Immature natural killer cell (primary cell): ENCODE data around the gene TMCC1. TPM values are rescaled to one million over a fixed set of nuclear protein-coding genes. Genes with fewer than 3 reads are reported as not detected.
"Not testable (repeated sequence)": the region's sequence is repeated elsewhere in the genome, so short reads cannot be mapped to it uniquely, and the experiment has no call there.

Experiments
- DNase-seq, 3 donors: peaks; one replicate each; pipeline ENCODE4 v3.0.0; 2022; ENCODE audit warnings: mixed read lengths in 1 of 3
- H3K27ac Mint-ChIP-seq, 6 donors: one replicate each; pipeline ENCODE4 v1.8.0; 2020; ENCODE audit warnings: mixed read lengths in 6 of 6, mild to moderate bottlenecking in 5 of 6, inconsistent platforms in 4 of 6, moderate library complexity in 3 of 6
- H3K27me3 Mint-ChIP-seq, 3 donors: one replicate each; pipeline ENCODE4 v1.8.0; 2020 to 2021; ENCODE audit warnings: low read depth in 3 of 3, mild to moderate bottlenecking in 3 of 3, mixed read lengths in 3 of 3, moderate library complexity in 3 of 3, inconsistent platforms in 1 of 3
- H3K36me3 Mint-ChIP-seq, 3 donors: one replicate each; pipeline ENCODE4 v1.8.0; 2020; ENCODE audit warnings: mixed read lengths in 3 of 3, inconsistent platforms in 2 of 3, mild to moderate bottlenecking in 2 of 3
- H3K4me1 Mint-ChIP-seq, 2 donors: one replicate each; pipeline ENCODE4 v1.8.0; 2020; ENCODE audit warnings: inconsistent platforms in 2 of 2, mild to moderate bottlenecking in 2 of 2, mixed read lengths in 2 of 2, moderate library complexity in 1 of 2
- H3K4me3 Mint-ChIP-seq, 5 donors: one replicate each; pipeline ENCODE4 v1.8.0; 2020; ENCODE audit warnings: mild to moderate bottlenecking in 5 of 5, mixed read lengths in 5 of 5, inconsistent platforms in 3 of 5, moderate library complexity in 3 of 5
- H3K9me3 Mint-ChIP-seq, 6 donors: one replicate each; pipeline ENCODE4 v1.8.0; 2020; ENCODE audit warnings: mild to moderate bottlenecking in 6 of 6, mixed read lengths in 6 of 6, inconsistent platforms in 4 of 6, moderate library complexity in 3 of 6
- polyA plus RNA-seq, 3 donors: library from polyadenylated mRNA; unstranded; fragments of 300-500 nt; fragmentation: Illumina TruSeq; gene quantifications; one replicate each; pipeline ENCODE4 v1.2.3, GENCODE V29; 2021

The TMCC1 gene
- polyA plus RNA-seq, 3 donors from 2014 or later: 1.7 to 5.6 (median 2.2) TPM

GRCh38 chr3:129881261-129881660 lies 12.2 kb downstream of the TMCC1 start:
- Mint-ChIP-seq H3K27me3 (peaks cover 0 to 1% (median 0%) of the 10 kb centered on the region in 3 donors), H3K27ac (no peak overlapping the region), H3K36me3 (peaks cover 14 to 28% (median 23%) of the 10 kb centered on the region in 3 donors), H3K4me3 (no peak overlapping the region), H3K4me1 (peaks cover 7 to 29% of the 10 kb centered on the region in 2 donors), H3K9me3 (no peaks in the 10 kb centered on the region)
- no peak for DNase-seq

GRCh38 chr3:129878355-129878754 lies 15.2 kb downstream of the TMCC1 start:
- Mint-ChIP-seq H3K27ac (no peak overlapping the region), H3K4me1 (peaks cover 7 to 36% of the 10 kb centered on the region in 2 donors), H3K9me3 (no peaks in the 10 kb centered on the region), H3K36me3 (peaks cover 14 to 28% (median 27%) of the 10 kb centered on the region in 3 donors), H3K27me3 (peaks cover 0 to 1% (median 0%) of the 10 kb centered on the region in 3 donors), H3K4me3 (no peak overlapping the region)
- no peak for DNase-seq

- H3K4me3 Mint-ChIP-seq, DNase-seq, H3K27ac Mint-ChIP-seq, H3K27me3 Mint-ChIP-seq, H3K9me3 Mint-ChIP-seq: not testable (repeated sequence)
- peaks cover 5 to 28% of the 10 kb centered on the region in 2 donors for H3K4me1 Mint-ChIP-seq
- peaks cover 12 to 35% (median 18%) of the 10 kb centered on the region in 3 donors for H3K36me3 Mint-ChIP-seq
Measured at GRCh38 chr3:129874479-129874878, 19.0 kb downstream of the TMCC1 start.

GRCh38 chr3:129868912-129869311 lies 24.6 kb downstream of the TMCC1 start:
- Mint-ChIP-seq H3K36me3 (peaks cover 3 to 24% (median 9%) of the 10 kb centered on the region in 3 donors), H3K4me3 (no peak overlapping the region), H3K4me1 (peaks cover under 1 to 16% of the 10 kb centered on the region in 2 donors), H3K9me3 (no peaks in the 10 kb centered on the region), H3K27me3 (no peaks in the 10 kb centered on the region), H3K27ac (no peak overlapping the region)
- no peak for DNase-seq

- no peaks in the 10 kb centered on the region for H3K27me3 Mint-ChIP-seq
- no peaks in the 10 kb centered on the region for H3K9me3 Mint-ChIP-seq
- H3K4me1 Mint-ChIP-seq: peaks cover 5 to 26% of the 10 kb centered on the region in 2 donors
- H3K4me3 Mint-ChIP-seq: no peak overlapping the region
- no peak overlapping the region for H3K27ac Mint-ChIP-seq
- H3K36me3 Mint-ChIP-seq: peaks cover 3 to 22% (median 9%) of the 10 kb centered on the region in 3 donors
- DNase-seq: no peak
Measured at GRCh38 chr3:129867506-129868124, 25.9 kb downstream of the TMCC1 start.

GRCh38 chr3:129865806-129866205 lies 27.7 kb downstream of the TMCC1 start:
- Mint-ChIP-seq H3K36me3 (peaks cover 4 to 16% (median 7%) of the 10 kb centered on the region in 3 donors), H3K4me1 (peaks cover 15 to 43% of the 10 kb centered on the region in 2 donors), H3K27me3 (no peaks in the 10 kb centered on the region)

GRCh38 chr3:129864519-129864918 lies 29.0 kb downstream of the TMCC1 start:
- Mint-ChIP-seq H3K4me1 (peaks cover 17 to 46% of the 10 kb centered on the region in 2 donors), H3K27ac (no peak overlapping the region), H3K4me3 (no peak overlapping the region), H3K27me3 (no peaks in the 10 kb centered on the region), H3K9me3 (no peaks in the 10 kb centered on the region), H3K36me3 (peaks cover 7 to 10% (median 7%) of the 10 kb centered on the region in 3 donors)
- DNase-seq: no peak

More at GRCh38 chr3:129865806-129866205, 27.7 kb downstream of the TMCC1 start:
- no peak overlapping the region for H3K27ac Mint-ChIP-seq
- no peaks in the 10 kb centered on the region for H3K9me3 Mint-ChIP-seq
- no peak overlapping the region for H3K4me3 Mint-ChIP-seq
- no peak for DNase-seq

GRCh38 chr3:129859272-129859671 lies 34.2 kb downstream of the TMCC1 start:
- peaks cover 7 to 9% (median 7%) of the 10 kb centered on the region in 3 donors for H3K36me3 Mint-ChIP-seq

GRCh38 chr3:129857899-129858298 lies 35.6 kb downstream of the TMCC1 start:
- H3K4me1 Mint-ChIP-seq: peaks cover 26 to 46% of the 10 kb centered on the region in 2 donors
- no peak overlapping the region for H3K4me3 Mint-ChIP-seq
- H3K27me3 Mint-ChIP-seq: no peaks in the 10 kb centered on the region
- no peaks in the 10 kb centered on the region for H3K9me3 Mint-ChIP-seq
- peak overlapping the region in 1 of 6 donors; percentile 17 for H3K27ac Mint-ChIP-seq
- DNase-seq: no peak
- H3K36me3 Mint-ChIP-seq: peaks cover 7 to 9% (median 7%) of the 10 kb centered on the region in 3 donors

More at GRCh38 chr3:129859272-129859671, 34.2 kb downstream of the TMCC1 start:
- H3K27me3 Mint-ChIP-seq: no peaks in the 10 kb centered on the region
- no peak for DNase-seq
- no peak overlapping the region for H3K27ac Mint-ChIP-seq
- H3K4me3 Mint-ChIP-seq: no peak overlapping the region
- H3K9me3 Mint-ChIP-seq: no peaks in the 10 kb centered on the region
- H3K4me1 Mint-ChIP-seq: peaks cover 25 to 51% of the 10 kb centered on the region in 2 donors

- peaks cover 18 to 36% of the 10 kb centered on the region in 2 donors for H3K4me1 Mint-ChIP-seq
- H3K36me3 Mint-ChIP-seq, H3K4me3 Mint-ChIP-seq, H3K27ac Mint-ChIP-seq, DNase-seq, H3K9me3 Mint-ChIP-seq, H3K27me3 Mint-ChIP-seq: not testable (repeated sequence)
Measured at GRCh38 chr3:129856790-129857189, 36.7 kb downstream of the TMCC1 start.

- Mint-ChIP-seq H3K4me1 (peaks cover 15 to 27% of the 10 kb centered on the region in 2 donors), H3K27ac (no peak overlapping the region), H3K27me3 (no peaks in the 10 kb centered on the region), H3K36me3 (peaks cover 3 to 12% (median 7%) of the 10 kb centered on the region in 3 donors), H3K9me3 (no peaks in the 10 kb centered on the region), H3K4me3 (no peak overlapping the region)
- no peak for DNase-seq
Measured at GRCh38 chr3:129855832-129856419, 37.6 kb downstream of the TMCC1 start.

- H3K27ac Mint-ChIP-seq: peak overlapping the region in 1 of 6 donors; percentile 68
- no peak overlapping the region for H3K4me3 Mint-ChIP-seq
- no peak for DNase-seq
- peaks cover 0 to 14% (median 6%) of the 10 kb centered on the region in 3 donors for H3K36me3 Mint-ChIP-seq
- no peaks in the 10 kb centered on the region for H3K27me3 Mint-ChIP-seq
- H3K9me3 Mint-ChIP-seq: no peaks in the 10 kb centered on the region
- H3K4me1 Mint-ChIP-seq: peaks cover 12 to 24% of the 10 kb centered on the region in 2 donors
Measured at GRCh38 chr3:129855170-129855831, 38.2 kb downstream of the TMCC1 start.

GRCh38 chr3:129854460-129854859 lies 39.1 kb downstream of the TMCC1 start:
- no peak overlapping the region for H3K4me3 Mint-ChIP-seq
- peaks cover 12 to 24% of the 10 kb centered on the region in 2 donors for H3K4me1 Mint-ChIP-seq
- H3K27me3 Mint-ChIP-seq: no peaks in the 10 kb centered on the region
- peaks cover 0 to 18% (median 7%) of the 10 kb centered on the region in 3 donors for H3K36me3 Mint-ChIP-seq
- DNase-seq: no peak
- no peaks in the 10 kb centered on the region for H3K9me3 Mint-ChIP-seq
- peak overlapping the region in 3 of 6 donors; percentile 1 to 4 (median 4) for H3K27ac Mint-ChIP-seq

GRCh38 chr3:129845956-129846355 lies 47.6 kb downstream of the TMCC1 start:
- Mint-ChIP-seq H3K4me3 (no peak overlapping the region), H3K27me3 (no peaks in the 10 kb centered on the region), H3K36me3 (peaks cover 0 to 29% (median 15%) of the 10 kb centered on the region in 3 donors), H3K4me1 (no peaks in the 10 kb centered on the region), H3K9me3 (no peaks in the 10 kb centered on the region), H3K27ac (peak overlapping the region in 1 of 6 donors; percentile 14)
- no peak for DNase-seq
